ENCODE measurements around the gene ZNF268.
"Not testable (repeated sequence)": the region's sequence is repeated elsewhere in the genome, so short reads cannot be mapped to it uniquely, and the experiment has no call there.

ZNF268 gene

DNA sequence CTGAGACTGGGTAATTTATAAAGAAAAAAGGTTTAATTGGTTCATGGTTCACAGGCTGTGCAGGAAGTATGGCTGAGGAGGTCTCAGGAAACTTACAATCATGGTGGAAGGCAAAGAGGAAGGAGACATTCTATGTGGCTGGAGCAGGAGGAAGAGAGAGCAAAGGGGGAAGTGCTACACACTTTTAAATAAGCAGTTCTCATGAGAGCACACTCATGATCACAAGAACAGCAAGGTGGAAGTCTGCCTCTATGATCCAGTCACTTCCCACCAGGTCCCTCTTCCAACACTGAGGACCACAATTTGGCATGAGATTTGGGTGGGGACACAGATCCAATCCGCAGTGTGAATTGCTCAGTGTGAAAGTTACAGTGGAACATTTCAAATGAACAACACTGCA, 74.5 kb downstream of the ZNF268 start:
- ATAC-seq; H3K27ac Mint-ChIP-seq; H3K36me3 Mint-ChIP-seq; H3K4me1 Mint-ChIP-seq; H3K4me3 Mint-ChIP-seq; DNase-seq (ENCODE audit: low spot score in 2 of 2): not testable (repeated sequence)
- peaks cover 22% of the 10 kb centered on the region for H3K9me3 Mint-ChIP-seq

GRCh38 chr12:133256321-133256720, 75.0 kb downstream of the ZNF268 start:
- no peak for DNase-seq (ENCODE audit: low spot score in 2 of 2)
- no peaks in the 10 kb centered on the region for H3K36me3 Mint-ChIP-seq
- no peak overlapping the region for H3K4me3 Mint-ChIP-seq
- H3K27ac Mint-ChIP-seq = no peak overlapping the region
- no peaks in the 10 kb centered on the region for H3K4me1 Mint-ChIP-seq
- no peak for ATAC-seq
- peaks cover 22% of the 10 kb centered on the region for H3K9me3 Mint-ChIP-seq

- ATAC-seq (no peak), DNase-seq (ENCODE audit: low spot score in 2 of 2) (no peak)
- Mint-ChIP-seq H3K4me1 (no peaks in the 10 kb centered on the region), H3K4me3 (no peak overlapping the region), H3K27ac (no peak overlapping the region), H3K36me3 (no peaks in the 10 kb centered on the region), H3K9me3 (peaks cover 6% of the 10 kb centered on the region)
Observed at GRCh38 chr12:133264173-133264572, 82.9 kb downstream of the ZNF268 start.
